ENCODE results near the gene ACSF2.

ACSF2 gene

GRCh38 chr17:50440838-50441829 lies 15.1 kb downstream of the ACSF2 start:
- DNase-seq = no peak

- DNase-seq = no peak
Observed at GRCh38 chr17:50443505-50443974, 17.5 kb downstream of the ACSF2 start.

GRCh38 chr17:50444841-50445715 lies 19.1 kb downstream of the ACSF2 start:
- DNase-seq = no peak

- DNase-seq = no peak
Observed at GRCh38 chr17:50445730-50446325, 19.8 kb downstream of the ACSF2 start.

- no peak for DNase-seq
Observed at GRCh38 chr17:50447870-50448595, 22.0 kb downstream of the ACSF2 start.

- no peak for DNase-seq
Observed at GRCh38 chr17:50448643-50449042, 22.6 kb downstream of the ACSF2 start.

GRCh38 chr17:50451943-50452629 lies 26.1 kb downstream of the ACSF2 start:
- no peak for DNase-seq

- DNase-seq = no peak
Observed at GRCh38 chr17:50452630-50453300, 26.7 kb downstream of the ACSF2 start.

GRCh38 chr17:50453901-50454300 lies 27.9 kb downstream of the ACSF2 start:
- no peak for DNase-seq

- no peak for DNase-seq
Observed at GRCh38 chr17:50457621-50458020, 31.6 kb downstream of the ACSF2 start.

GRCh38 chr17:50458270-50458669 lies 32.3 kb downstream of the ACSF2 start:
- DNase-seq = no peak

GRCh38 chr17:50458701-50459676 lies 33.0 kb downstream of the ACSF2 start:
- no peak for DNase-seq

- DNase-seq = no peak
Observed at GRCh38 chr17:50459756-50460155, 33.7 kb downstream of the ACSF2 start.

GRCh38 chr17:50460831-50461526 lies 35.0 kb downstream of the ACSF2 start:
- no peak for DNase-seq

GRCh38 chr17:50461550-50462132 lies 35.6 kb downstream of the ACSF2 start:
- no peak for DNase-seq

- DNase-seq = no peak
Observed at GRCh38 chr17:50462446-50462845, 36.4 kb downstream of the ACSF2 start.

- no peak for DNase-seq
Observed at GRCh38 chr17:50464121-50464520, 38.1 kb downstream of the ACSF2 start.

GRCh38 chr17:50464736-50465135 lies 38.7 kb downstream of the ACSF2 start:
- no peak for DNase-seq

- no peak for DNase-seq
Observed at GRCh38 chr17:50465171-50465570, 39.2 kb downstream of the ACSF2 start.
